Liver (tissue), 3 donors: ENCODE results near the gene SMIM21.

Experiments
- CTCF ChIP-seq: fragments of 150-350 bp; IDR thresholded peaks from 2 replicates; pipeline ENCODE4 v1.5.1; 2017; ENCODE audit warnings: improper control_type of control experiment, low read depth, low read length; ENCODE audit not compliant: missing input control
- EGR1 ChIP-seq, 2 donors: IDR thresholded peaks; 2 replicates each; pipeline ENCODE4 v1.6.1; 2016 to 2018; ENCODE audit warnings: antibody characterized with exemption in 2 of 2, low read depth in 2 of 2
- FOXA1 ChIP-seq: IDR thresholded peaks from 2 replicates; pipeline ENCODE4 v1.6.1; 2016; ENCODE audit warnings: antibody characterized with exemption
- GABPA ChIP-seq, 2 donors: IDR thresholded peaks in 1 of 2; conservative IDR thresholded peaks in 1 of 2; 2 replicates each; pipeline ENCODE4 v1.6.1; 2016; ENCODE audit warnings: antibody characterized with exemption in 2 of 2, mild to moderate bottlenecking in 1 of 2, moderate library complexity in 1 of 2
- HNF4G ChIP-seq: IDR thresholded peaks from 2 replicates; pipeline ENCODE4 v1.6.1; 2016; ENCODE audit warnings: antibody characterized with exemption
- JUND ChIP-seq, 2 donors: IDR thresholded peaks; 2 replicates each; pipeline ENCODE4 v1.6.1; 2016; ENCODE audit warnings: antibody characterized with exemption in 2 of 2
- MAX ChIP-seq: IDR thresholded peaks from 2 replicates; pipeline ENCODE4 v1.6.1; 2016; ENCODE audit warnings: antibody characterized with exemption
- RAD21 ChIP-seq, 2 donors: IDR thresholded peaks; 2 replicates each; pipeline ENCODE4 v1.6.1; 2016; ENCODE audit warnings: antibody characterized with exemption in 2 of 2, mild to moderate bottlenecking in 2 of 2
- REST ChIP-seq: IDR thresholded peaks from 2 replicates; pipeline ENCODE4 v1.6.1; 2016; ENCODE audit warnings: antibody characterized with exemption, mild to moderate bottlenecking
- SP1 ChIP-seq: IDR thresholded peaks from 2 replicates; pipeline ENCODE4 v1.6.1; 2018; ENCODE audit warnings: antibody characterized with exemption, mild to moderate bottlenecking
- TAF1 ChIP-seq: conservative IDR thresholded peaks from 2 replicates; pipeline ENCODE4 v1.6.1; 2016; ENCODE audit warnings: antibody characterized with exemption, mild to moderate bottlenecking
- YY1 ChIP-seq: IDR thresholded peaks from 2 replicates; pipeline ENCODE4 v1.6.1; 2016; ENCODE audit warnings: antibody characterized with exemption, mild to moderate bottlenecking
- ZBTB33 ChIP-seq: IDR thresholded peaks from 2 replicates; pipeline ENCODE4 v1.6.1; 2016; ENCODE audit warnings: antibody characterized with exemption
- donor health status: healthy.
- donor health status: healthy.

GRCh38 chr18:75409806-75410205, 17.7 kb downstream of the SMIM21 start:
- TF ChIP-seq EGR1 (IDR thresholded peaks at IDR 0.05; ENCODE audit: low read depth in 2 of 2) (no peak), TAF1 (no peak), CTCF (no peak), JUND (IDR thresholded peaks at IDR 0.05) (no peak), GABPA (IDR thresholded peaks at IDR 0.05 in 1 of 2, conservative IDR thresholded peaks at IDR 0.05 in 1 of 2) (no peak), YY1 (no peak), FOXA1 (no peak), REST (no peak), RAD21 (IDR thresholded peaks at IDR 0.05) (no peak), MAX (no peak), ZBTB33 (no peak), SP1 (no peak), HNF4G (no peak)
